Liver (tissue), 3 donors: ENCODE data around the gene PSEN1.

Experiments used
- ATF3 ChIP-seq: IDR thresholded peaks from 2 replicates; pipeline ENCODE4 v1.6.1; 2016; ENCODE audit warnings: antibody characterized with exemption
- CTCF ChIP-seq: fragments of 150-350 bp; IDR thresholded peaks from 2 replicates; pipeline ENCODE4 v1.5.1; 2017; ENCODE audit warnings: improper control_type of control experiment, low read depth, low read length; ENCODE audit not compliant: missing input control
- RAD21 ChIP-seq, 2 donors: IDR thresholded peaks; 2 replicates each; pipeline ENCODE4 v1.6.1; 2016; ENCODE audit warnings: antibody characterized with exemption in 2 of 2, mild to moderate bottlenecking in 2 of 2
- REST ChIP-seq: IDR thresholded peaks from 2 replicates; pipeline ENCODE4 v1.6.1; 2016; ENCODE audit warnings: antibody characterized with exemption, mild to moderate bottlenecking
- RXRA ChIP-seq, 2 donors: IDR thresholded peaks; 2 replicates each; pipeline ENCODE4 v1.6.1; 2017 to 2018; ENCODE audit warnings: antibody characterized with exemption in 2 of 2, mild to moderate bottlenecking in 1 of 2
- TAF1 ChIP-seq: conservative IDR thresholded peaks from 2 replicates; pipeline ENCODE4 v1.6.1; 2016; ENCODE audit warnings: antibody characterized with exemption, mild to moderate bottlenecking
- donor health status: healthy.
- donor health status: healthy.

GRCh38 chr14:73189651-73190050 is 53.3 kb downstream of the PSEN1 start:
- no peak for TF ChIP-seq TAF1
- TF ChIP-seq CTCF = no peak
- no peak for TF ChIP-seq RXRA (IDR thresholded peaks at IDR 0.05)
- no peak for TF ChIP-seq ATF3
- TF ChIP-seq REST = no peak
- no peak for TF ChIP-seq RAD21 (IDR thresholded peaks at IDR 0.05)
